H1 (cell line): ENCODE results near the gene DNAAF3. TPM values are rescaled to one million over a fixed set of nuclear protein-coding genes. Genes with fewer than 3 reads are reported as not detected.
A peak's percentile ranks its signal among the peaks of the same experiment; 100 is the strongest.

Source experiments
- CTCF ChIA-PET: fragments of 300-600 bp; sonication (Branson Sonifier 250); formaldehyde crosslinking; loops from one replicate; lab custom pipeline; 2021; ENCODE audit not compliant: partially characterized antibody; lab: Charles Lee
- POLR2A ChIA-PET: fragments of 300-600 bp; sonication (Branson Sonifier 250); formaldehyde crosslinking; loops from one replicate; lab custom pipeline; 2021; ENCODE audit warnings: inconsistent platforms; ENCODE audit not compliant: partially characterized antibody; lab: Charles Lee
- DNase-seq, 2 experiments: peaks; one replicate each; pipeline versions ENCODE4 v3.0.0 to v3.0.0-alpha.2; 2010 to 2022; ENCODE audit warnings: low spot score in 2 of 2, low read depth in 1 of 2, mixed read lengths in 1 of 2
- FAIRE-seq: peaks from 2 replicates; lab custom pipeline; 2011; peaks lifted over from hg19 to GRCh38; lab: Jason Lieb, UNC
- H2AFZ ChIP-seq: 2 replicates; pipeline ENCODE4 v1.8.1; 2012; ENCODE audit warnings: low read length, inconsistent platforms
- H2AK5ac ChIP-seq: 2 replicates; pipeline ENCODE4 v1.6.1; 2013; ENCODE audit warnings: low read depth, low read length
- H2BK120ac ChIP-seq: replicated peaks from 2 replicates; pipeline ENCODE3; 2013; ENCODE audit warnings: low read depth, low read length, inconsistent platforms
- H2BK12ac ChIP-seq: 2 replicates; pipeline ENCODE4 v1.6.1; 2013; ENCODE audit warnings: low read depth, low read length
- H2BK15ac ChIP-seq: 2 replicates; pipeline ENCODE4 v1.6.1; 2013; ENCODE audit warnings: low read length
- H2BK20ac ChIP-seq: 2 replicates; pipeline ENCODE4 v1.6.1; 2013; ENCODE audit warnings: low read length
- H2BK5ac ChIP-seq: 2 replicates; pipeline ENCODE4 v1.6.1; 2013; ENCODE audit warnings: low read depth, low read length
- H3K14ac ChIP-seq: 2 replicates; pipeline ENCODE4 v1.6.1; 2013; ENCODE audit warnings: inconsistent platforms; ENCODE audit not compliant: insufficient read length
- H3K18ac ChIP-seq: 2 replicates; pipeline ENCODE4 v1.6.1; 2013; ENCODE audit warnings: low read length; ENCODE audit errors: extremely low read depth
- H3K23ac ChIP-seq: 2 replicates; pipeline ENCODE4 v1.6.1; 2013; ENCODE audit warnings: inconsistent platforms; ENCODE audit not compliant: insufficient read length
- H3K23me2 ChIP-seq: 2 replicates; pipeline ENCODE4 v1.6.1; 2013; ENCODE audit warnings: low read depth, low read length
- H3K27ac ChIP-seq: 2 replicates; pipeline ENCODE4 v1.6.1; 2011; ENCODE audit warnings: low read depth, low read length, inconsistent platforms
- H3K27me3 ChIP-seq, 4 experiments: replicated peaks in 1 of 4; 1 replicate in 1 of 4; 2 replicates in 3 of 4; pipeline versions ENCODE4 v1.6.1 to v1.8.1; 2011 to 2013; ENCODE audit warnings: low read length in 3 of 4, mild to moderate bottlenecking in 3 of 4, inconsistent platforms in 2 of 4, mixed read lengths in 2 of 4, moderate library complexity in 1 of 4; ENCODE audit not compliant: control insufficient read depth in 3 of 4, insufficient read depth in 3 of 4; ENCODE audit errors: extremely low read depth in 1 of 4
- H3K36me3 ChIP-seq, 4 experiments: 2 replicates each; pipeline versions ENCODE4 v1.6.1 to v1.8.1; 2011 to 2013; ENCODE audit warnings: mild to moderate bottlenecking in 4 of 4, low read length in 3 of 4, moderate library complexity in 2 of 4, control low read depth in 1 of 4, inconsistent platforms in 1 of 4; ENCODE audit not compliant: insufficient read depth in 4 of 4, control insufficient read depth in 2 of 4
- H3K4ac ChIP-seq: replicated peaks from 2 replicates; pipeline ENCODE3; 2013; ENCODE audit warnings: low read length, low read depth, mixed read lengths, inconsistent platforms; ENCODE audit not compliant: insufficient read length
- H3K4me1 ChIP-seq, 4 experiments: replicated peaks in 1 of 4; 1 replicate in 1 of 4; 2 replicates in 3 of 4; pipeline versions ENCODE4 v1.6.1 to v1.8.1; 2011 to 2013; ENCODE audit warnings: low read length in 3 of 4, inconsistent platforms in 2 of 4, mixed read lengths in 1 of 4; ENCODE audit not compliant: insufficient read depth in 4 of 4, control insufficient read depth in 3 of 4
- H3K4me2 ChIP-seq, 2 experiments: 2 replicates each; pipeline versions ENCODE4 v1.6.1 to v1.8.1; 2011 to 2013; ENCODE audit warnings: low read depth in 2 of 2, low read length in 2 of 2, control low read depth in 1 of 2, inconsistent platforms in 1 of 2, mild to moderate bottlenecking in 1 of 2; ENCODE audit not compliant: insufficient read depth in 1 of 2
- H3K4me3 ChIP-seq, 4 experiments: fragments of 200-600, 300-600 bp in 1 of 4; sonication (generic), shearing (Covaris generic), sonication (Bioruptor Twin) in 1 of 4; 2 replicates each; pipeline versions ENCODE4 v1.5.1 to v1.8.1; 2011 to 2016; ENCODE audit warnings: low read length in 4 of 4, low read depth in 3 of 4, control low read depth in 2 of 4, inconsistent platforms in 2 of 4, mild to moderate bottlenecking in 2 of 4, mixed read lengths in 1 of 4, moderate library complexity in 1 of 4; ENCODE audit not compliant: insufficient read depth in 2 of 4; ENCODE audit errors: extremely low read depth in 1 of 4
- H3K56ac ChIP-seq: replicated peaks from 2 replicates; pipeline ENCODE3; 2013; ENCODE audit warnings: low read depth, mild to moderate bottlenecking, mixed read lengths, low read length, inconsistent platforms; ENCODE audit not compliant: insufficient read length
- H3K79me1 ChIP-seq: 2 replicates; pipeline ENCODE4 v1.6.1; 2013; ENCODE audit warnings: low read depth, low read length, control low read depth
- H3K79me2 ChIP-seq, 2 experiments: 2 replicates each; pipeline versions ENCODE4 v1.6.1 to v1.8.1; 2012 to 2013; ENCODE audit warnings: low read length in 2 of 2, mild to moderate bottlenecking in 2 of 2, inconsistent platforms in 1 of 2; ENCODE audit not compliant: insufficient read depth in 2 of 2, control insufficient read depth in 1 of 2
- H3K9ac ChIP-seq, 4 experiments: replicated peaks in 1 of 4; 1 replicate in 1 of 4; 2 replicates in 3 of 4; pipeline versions ENCODE4 v1.6.1 to v1.8.1; 2011 to 2013; ENCODE audit warnings: low read depth in 3 of 4, low read length in 3 of 4, control low read depth in 2 of 4, mild to moderate bottlenecking in 2 of 4, moderate library complexity in 2 of 4, inconsistent platforms in 1 of 4; ENCODE audit errors: extremely low read depth in 1 of 4
- H3K9me3 ChIP-seq, 2 experiments: 2 replicates each; pipeline versions ENCODE4 v1.6.1 to v1.8.1; 2012 to 2013; ENCODE audit warnings: mild to moderate bottlenecking in 2 of 2, moderate library complexity in 2 of 2, control low read depth in 1 of 2, inconsistent platforms in 1 of 2, low read depth in 1 of 2, low read length in 1 of 2, mixed read lengths in 1 of 2; ENCODE audit not compliant: insufficient read depth in 2 of 2
- H4K20me1 ChIP-seq, 2 experiments: replicated peaks in 1 of 2; 2 replicates each; pipeline versions ENCODE3 to v1.8.1; 2011 to 2013; ENCODE audit warnings: inconsistent platforms in 2 of 2, low read length in 2 of 2, mild to moderate bottlenecking in 1 of 2; ENCODE audit not compliant: insufficient read depth in 2 of 2, control insufficient read depth in 1 of 2
- H4K5ac ChIP-seq: 2 replicates; pipeline ENCODE4 v1.6.1; 2013; ENCODE audit warnings: low read length, low read depth, mixed read lengths, inconsistent platforms; ENCODE audit not compliant: insufficient read length
- H4K8ac ChIP-seq: 2 replicates; pipeline ENCODE4 v1.8.0; 2013; ENCODE audit warnings: mild to moderate bottlenecking, moderate library complexity, low read length, inconsistent platforms; ENCODE audit not compliant: insufficient read depth; ENCODE audit errors: extremely low read depth
- H4K91ac ChIP-seq: replicated peaks from 2 replicates; pipeline ENCODE3; 2013; ENCODE audit warnings: low read length, mixed read lengths, inconsistent platforms; ENCODE audit not compliant: insufficient read length
- ASH2L ChIP-seq: fragments of 200-600, 300-600 bp; sonication (generic); IDR thresholded peaks from one replicate; pipeline ENCODE4 v1.7.1; 2017; ENCODE audit warnings: low read length
- CHD2 ChIP-seq: IDR thresholded peaks from 2 replicates; pipeline ENCODE4 v1.6.1; 2012; ENCODE audit warnings: low read length, improper control_type of control experiment
- EGR1 ChIP-seq: IDR thresholded peaks from 2 replicates; pipeline ENCODE4 v1.6.1; 2011; ENCODE audit warnings: low read depth, low read length, borderline replicate concordance
- KDM1A ChIP-seq: fragments of 200-600, 300-600 bp; sonication (generic); IDR thresholded peaks from 2 replicates; pipeline ENCODE4 v1.7.1; 2016; ENCODE audit warnings: mild to moderate bottlenecking, low read length, borderline replicate concordance
- PHF8 ChIP-seq: fragments of 200-600 bp; sonication (generic); conservative IDR thresholded peaks from 2 replicates; pipeline ENCODE4 v1.7.1; 2012; ENCODE audit warnings: low read depth, mild to moderate bottlenecking, inconsistent platforms, low read length, moderate library complexity
- POLR2A ChIP-seq, 2 experiments: IDR thresholded peaks; 1 replicate in 1 of 2; 2 replicates in 1 of 2; pipeline ENCODE4 v1.6.1; 2011; ENCODE audit warnings: low read depth in 2 of 2, low read length in 2 of 2, mild to moderate bottlenecking in 2 of 2; ENCODE audit errors: control extremely low read depth in 1 of 2
- RAD21 ChIP-seq, 2 experiments: IDR thresholded peaks in 1 of 2; conservative IDR thresholded peaks in 1 of 2; 2 replicates each; pipeline ENCODE4 v1.6.1; 2011; ENCODE audit warnings: low read depth in 2 of 2, low read length in 2 of 2, improper control_type of control experiment in 1 of 2, inconsistent platforms in 1 of 2, mild to moderate bottlenecking in 1 of 2, moderate library complexity in 1 of 2
- SP1 ChIP-seq: IDR thresholded peaks from 2 replicates; pipeline ENCODE4 v1.6.1; 2011; ENCODE audit warnings: low read depth, low read length
- SP2 ChIP-seq: IDR thresholded peaks from 2 replicates; pipeline ENCODE4 v1.6.1; 2012; ENCODE audit warnings: mild to moderate bottlenecking, low read length, inconsistent platforms
- ZNF274 ChIP-seq: IDR thresholded peaks from 2 replicates; pipeline ENCODE4 v1.7.0; 2012; ENCODE audit warnings: low read length, borderline replicate concordance; ENCODE audit errors: extremely low read depth
- WGBS, 2 experiments: shearing (Covaris generic) in 1 of 2; methylation state at CpG; one replicate each; pipeline versions ENCODE4 v1.1.6 to v1.1.7; 2013 to 2015; ENCODE audit warnings: low lambda C conversion rate in 2 of 2, mixed read lengths in 2 of 2, inconsistent platforms in 1 of 2, low coverage in 1 of 2, missing lambda C conversion rate in 1 of 2; ENCODE audit not compliant: insufficient replicate concordance in 2 of 2, insufficient coverage in 1 of 2, insufficient read length in 1 of 2; ENCODE audit errors: extremely low coverage in 1 of 2, missing lambda C conversion rate in 1 of 2; 5-methylcytosine and 5-hydroxymethylcytosine counted together
- polyA plus RNA-seq, 7 experiments: library from polyadenylated mRNA; depleted of rRNA in 3 of 7; stranded (reverse) in 5 of 7; unstranded in 2 of 7; fragments of >200 nt in 5 of 7; fragments of 200-250 nt in 2 of 7; gene quantifications; 1 replicate in 5 of 7; 2 replicates in 1 of 7; 4 replicates in 1 of 7; pipeline versions ENCODE4 v1.2.1 to v1.2.3, GENCODE V29; 2011 to 2013; ENCODE audit warnings: missing spikeins in 2 of 7, mixed read lengths in 2 of 7
- total RNA-seq: library from RNA; stranded (reverse); fragmentation: NEBNext Ultra II Directional; extraction: Animal tissue kit (Norgen Biotek cat#: 25700); gene quantifications from 2 replicates; pipeline ENCODE4 v1.2.1, GENCODE V29; 2021
- TF ChIP-seq, protein P1 (sequence below): IDR thresholded peaks from 2 replicates; pipeline ENCODE4 v1.6.1; 2011; ENCODE audit warnings: low read length, improper control_type of control experiment

Gene DNAAF3
- total and polyA plus RNA-seq, 2 of the 8 experiments (the other 6 are each of a cell fraction or from before 2014, with no cell fraction given): 5.4 to 8.0 TPM

DNA sequence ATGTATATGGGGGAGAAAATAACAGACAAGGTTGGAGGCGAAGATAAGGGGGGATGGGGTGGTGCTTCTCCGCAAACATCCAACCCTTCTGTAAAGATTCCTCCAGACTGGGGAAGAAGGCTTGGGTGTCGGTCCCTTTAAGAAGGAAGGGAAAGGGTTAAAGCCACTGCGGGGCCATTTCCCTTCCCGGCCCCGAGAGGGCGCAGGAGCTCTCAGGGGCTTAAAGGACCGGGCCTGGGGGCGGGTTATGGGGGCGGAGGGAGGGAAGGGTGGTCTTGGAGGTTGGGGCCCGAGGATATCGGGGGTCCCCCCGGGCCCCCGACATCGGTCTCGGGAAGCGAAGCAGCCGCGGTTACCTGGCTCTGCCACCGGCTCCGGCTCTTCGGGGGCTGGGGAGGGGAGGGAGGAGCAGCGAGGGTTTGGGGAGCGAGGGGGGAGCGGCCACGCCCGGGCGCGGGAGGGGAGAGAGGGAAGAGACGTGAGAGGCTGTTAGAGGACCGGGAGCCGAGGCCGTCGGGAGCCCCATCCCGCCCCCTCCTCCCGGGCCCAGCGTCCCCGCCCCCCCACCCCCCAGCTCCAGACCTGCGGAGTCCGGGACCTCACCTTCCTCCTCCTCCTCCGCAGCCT, 20.2 kb downstream of the DNAAF3 start:
- Histone ChIP-seq H3K27me3 (no peaks in the 10 kb centered on the region), H2BK15ac (no peak overlapping the region), H4K20me1 (no peaks in the 10 kb centered on the region), H3K4ac (peak overlapping the region; percentile 66), H3K14ac (no peak overlapping the region), H3K23ac (no peak overlapping the region), H3K27ac (no peak overlapping the region), H3K79me1 (no peaks in the 10 kb centered on the region), H2BK20ac (no peak overlapping the region), H3K4me1 (peaks cover 6 to 24% (median 13%) of the 10 kb centered on the region in 4 experiments), H2BK5ac (peak overlapping the region; percentile 87; the same call in 1 of the 2 replicates), H4K91ac (peak overlapping the region; percentile 98), H3K79me2 (no peaks in the 10 kb centered on the region), H3K36me3 (peaks cover 0 to 5% (median 0%) of the 10 kb centered on the region in 4 experiments; a peak in 1 of 8 replicates), H4K8ac (no peak overlapping the region; the same call in 1 of the 2 replicates), H2AFZ (no peak overlapping the region), H3K9ac (peak overlapping the region in 1 of 4 experiments; percentile 38; a peak in 1 of 7 replicates), H4K5ac (peak overlapping the region; percentile 91), H3K4me3 (peak overlapping the region; percentile 53 to 83 (median 60)), H3K18ac (peak overlapping the region; percentile 71; the same call in 1 of the 2 replicates), H3K4me2 (peak overlapping the region; percentile 68 to 70), H3K23me2 (peaks cover 7% of the 10 kb centered on the region; the same call in 1 of the 2 replicates), H2BK120ac (no peak overlapping the region), H2BK12ac (peak overlapping the region; percentile 60; the same call in 1 of the 2 replicates), H2AK5ac (no peak overlapping the region), H3K9me3 (no peaks in the 10 kb centered on the region), H3K56ac (no peak overlapping the region)
- CTCF ChIA-PET: interaction anchor here (0.6 to 3.4 kb wide), 19 partner anchors 10 to 486 kb away, joined by 3 to 40 read pairs (median 4); partner anchors contain the start of genes DNAAF3, GARIN5B, PPP1R12C and TNNI3
- FAIRE-seq (peak; percentile 36), DNase-seq (peak in 1 of 2 experiments; percentile 80)
- 25% methylated on average over 2 of the region's 41 CpGs; no CpG with 5 or more reads in 1 of the 2 experiments for WGBS, 2 experiments
- POLR2A ChIA-PET: interaction anchor here (0.5 to 2.9 kb wide), 22 partner anchors 10 to 453 kb away, joined by 3 to 19 read pairs (median 4); partner anchors contain the start of genes FIZ1, HSPBP1, PPP1R12C and PPP6R1
- peak; percentile 47 for TF ChIP-seq ASH2L
- TF ChIP-seq KDM1A: peak; percentile 94
- no peak for TF ChIP-seq SP2
- TF ChIP-seq, protein P1, sequence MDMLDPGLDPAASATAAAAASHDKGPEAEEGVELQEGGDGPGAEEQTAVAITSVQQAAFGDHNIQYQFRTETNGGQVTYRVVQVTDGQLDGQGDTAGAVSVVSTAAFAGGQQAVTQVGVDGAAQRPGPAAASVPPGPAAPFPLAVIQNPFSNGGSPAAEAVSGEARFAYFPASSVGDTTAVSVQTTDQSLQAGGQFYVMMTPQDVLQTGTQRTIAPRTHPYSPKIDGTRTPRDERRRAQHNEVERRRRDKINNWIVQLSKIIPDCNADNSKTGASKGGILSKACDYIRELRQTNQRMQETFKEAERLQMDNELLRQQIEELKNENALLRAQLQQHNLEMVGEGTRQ: no peak
- no peak; a peak in 1 of 3 replicates for TF ChIP-seq POLR2A (IDR thresholded peaks at IDR 0.05; ENCODE audit: control extremely low read depth in 1 of 2, low read depth in 2 of 2, low read length in 2 of 2)
- TF ChIP-seq RAD21 (IDR thresholded peaks at IDR 0.05 in 1 of 2, conservative IDR thresholded peaks at IDR 0.05 in 1 of 2; ENCODE audit: low read depth in 2 of 2, low read length in 2 of 2): peak; percentile 22 to 45; a peak in 3 of 4 replicates
- no peak; the same call in none of the 2 replicates for TF ChIP-seq PHF8
- TF ChIP-seq SP1: peak; percentile 77
- no peak for TF ChIP-seq ZNF274
- TF ChIP-seq CHD2: no peak
- peak; percentile 44; the same call in 1 of the 2 replicates for TF ChIP-seq EGR1
